Thoracic aorta (tissue), 2 donors: ENCODE results near the gene BTBD16. TPM values are rescaled to one million over a fixed set of nuclear protein-coding genes. Genes with fewer than 3 reads are reported as not detected.

Experiments used
- ATAC-seq: fragments of 150-250 bp; one replicate; pipeline ENCODE4 v1.8.0; 2017; ENCODE audit warnings: low read depth; ENCODE audit not compliant: insufficient number of reproducible peaks, low FRiP score
- DNase-seq: peaks from one replicate; pipeline ENCODE4 v3.0.0-alpha.2; 2020; ENCODE audit warnings: low spot score
- H3K27ac ChIP-seq, 2 donors: fragments of 200-600 bp; sonication (generic); 1 replicate in 1 of 2; 2 replicates in 1 of 2; pipeline ENCODE4 v1.5.1; 2016; ENCODE audit warnings: mild to moderate bottlenecking in 2 of 2, moderate library complexity in 2 of 2
- H3K27me3 ChIP-seq: fragments of 200-600 bp; sonication (generic); replicated peaks from 2 replicates; pipeline ENCODE4 v1.6.0; 2016; ENCODE audit warnings: mild to moderate bottlenecking; ENCODE audit not compliant: insufficient read depth
- H3K36me3 ChIP-seq: fragments of 200-600 bp; sonication (generic); one replicate; pipeline ENCODE4 v1.5.1; 2016
- H3K4me1 ChIP-seq, 2 donors: fragments of 200-600 bp; sonication (generic); 1 replicate in 1 of 2; 2 replicates in 1 of 2; pipeline versions ENCODE4 v1.5.1 to v1.6.0; 2016; ENCODE audit warnings: low read depth in 2 of 2, mild to moderate bottlenecking in 1 of 2; ENCODE audit not compliant: control insufficient read depth in 1 of 2
- H3K4me3 ChIP-seq: fragments of 200-600 bp; sonication (generic); 2 replicates; pipeline ENCODE4 v1.5.1; 2016; ENCODE audit warnings: mild to moderate bottlenecking
- H3K9me3 ChIP-seq: fragments of 200-600 bp; sonication (generic); 2 replicates; pipeline ENCODE4 v1.5.1; 2016
- CTCF ChIP-seq: fragments of 200-600 bp; sonication (generic); IDR thresholded peaks from one replicate; pipeline ENCODE4 v1.5.1; 2019; ENCODE audit warnings: antibody characterized with exemption
- total RNA-seq, 2 donors: library from RNA; depleted of rRNA; stranded (reverse); fragments of >200 nt; gene quantifications; one replicate each; pipeline versions ENCODE4 v1.1.0 to v1.2.3, GENCODE V29; 2016

BTBD16 gene
- total RNA-seq, 2 donors from 2014 or later = not detected

GRCh38 chr10:122331615-122332446, 60.7 kb downstream of the BTBD16 start:
- Histone ChIP-seq H3K27ac (no peak overlapping the region), H3K4me1 (no peaks in the 10 kb centered on the region), H3K4me3 (no peak overlapping the region), H3K27me3 (no peaks in the 10 kb centered on the region), H3K9me3 (no peaks in the 10 kb centered on the region), H3K36me3 (no peaks in the 10 kb centered on the region)
- no peak for DNase-seq
- no peak for ATAC-seq
- no peak for TF ChIP-seq CTCF

GRCh38 chr10:122333037-122333436, 61.9 kb downstream of the BTBD16 start:
- Histone ChIP-seq H3K4me1 (no peaks in the 10 kb centered on the region), H3K27me3 (no peaks in the 10 kb centered on the region), H3K9me3 (no peaks in the 10 kb centered on the region), H3K27ac (no peak overlapping the region), H3K4me3 (no peak overlapping the region), H3K36me3 (no peaks in the 10 kb centered on the region)
- no peak for TF ChIP-seq CTCF
- no peak for DNase-seq
- no peak for ATAC-seq

- H3K4me1 ChIP-seq = peaks cover 0 to 5% of the 10 kb centered on the region in 2 donors
- no peak for ATAC-seq
- no peaks in the 10 kb centered on the region for H3K9me3 ChIP-seq
- H3K4me3 ChIP-seq = no peak overlapping the region
- no peak overlapping the region for H3K27ac ChIP-seq
- no peak for DNase-seq
- H3K27me3 ChIP-seq = no peaks in the 10 kb centered on the region
- no peak for TF ChIP-seq CTCF
- no peaks in the 10 kb centered on the region for H3K36me3 ChIP-seq
These were observed 65.2 kb downstream of the BTBD16 start for GRCh38 chr10:122336332-122336731.

- Histone ChIP-seq H3K9me3 (no peaks in the 10 kb centered on the region), H3K4me1 (peaks cover 0 to 5% of the 10 kb centered on the region in 2 donors), H3K4me3 (no peak overlapping the region), H3K27me3 (no peaks in the 10 kb centered on the region), H3K27ac (no peak overlapping the region), H3K36me3 (no peaks in the 10 kb centered on the region)
- DNase-seq (no peak), ATAC-seq (no peak)
- no peak for TF ChIP-seq CTCF
These were observed 65.9 kb downstream of the BTBD16 start for GRCh38 chr10:122336961-122337360.

- DNase-seq (no peak), ATAC-seq (no peak)
- Histone ChIP-seq H3K27ac (no peak overlapping the region), H3K36me3 (no peaks in the 10 kb centered on the region), H3K4me1 (peaks cover 0 to 10% of the 10 kb centered on the region in 2 donors), H3K27me3 (no peaks in the 10 kb centered on the region), H3K4me3 (no peak overlapping the region), H3K9me3 (no peaks in the 10 kb centered on the region)
- no peak for TF ChIP-seq CTCF
These were observed 67.7 kb downstream of the BTBD16 start for GRCh38 chr10:122338609-122339441.
